SH-SY5Y (cell line): ENCODE measurements around the gene ZP4.

Source experiments
- GATA2 ChIP-seq: IDR thresholded peaks from 2 replicates; pipeline ENCODE4 v1.6.1; 2011; ENCODE audit warnings: mild to moderate bottlenecking, low read depth, low read length
- GATA3 ChIP-seq: IDR thresholded peaks from 2 replicates; pipeline ENCODE4 v1.6.1; 2011; ENCODE audit warnings: low read depth, mild to moderate bottlenecking, low read length, moderate library complexity

- TF ChIP-seq GATA3 (no peak), GATA2 (no peak)
Observed at GRCh38 chr1:237927198-237927597, 36.5 kb upstream of the ZP4 start.
